Naive thymus-derived CD8-positive, alpha-beta T cell (primary cell): Measurements from ENCODE around the gene TRMT10C. TPM values are rescaled to one million over a fixed set of nuclear protein-coding genes. Genes with fewer than 3 reads are reported as not detected.
A peak's percentile ranks its signal among the peaks of the same experiment; 100 is the strongest.
"Not testable (repeated sequence)": the region's sequence is repeated elsewhere in the genome, so short reads cannot be mapped to it uniquely, and the experiment has no call there.

Source experiments
- ATAC-seq, 2 donors: fragments of 150-1000 bp; cut with Tn5 transposase in 1 of 2; sonication (Bioruptor Pico), chemical (Tn5 transposase) in 1 of 2; 1 replicate in 1 of 2; 2 replicates in 1 of 2; pipeline ENCODE4 v1.10.0; 2021; ENCODE audit warnings: mild to moderate bottlenecking in 2 of 2, moderate library complexity in 2 of 2
- POLR2A ChIA-PET: fragments of 350-600 bp; sonication (Branson Sonifier 250); formaldehyde crosslinking; loops from one replicate; lab custom pipeline; 2021; ENCODE audit warnings: antibody characterized with exemption; lab: Charles Lee
- DNase-seq, 10 donors: peaks; one replicate each; pipeline versions ENCODE4 v3.0.0 to v3.0.0-alpha.2; 2020 to 2022
- H3K27ac Mint-ChIP-seq, 10 donors: one replicate each; pipeline ENCODE4 v1.8.0; 2020 to 2022; ENCODE audit warnings: mild to moderate bottlenecking in 10 of 10, mixed read lengths in 10 of 10, moderate library complexity in 4 of 10, inconsistent platforms in 1 of 10
- H3K27me3 Mint-ChIP-seq, 5 donors: one replicate each; pipeline ENCODE4 v1.8.0; 2021 to 2022; ENCODE audit warnings: mixed read lengths in 5 of 5
- H3K36me3 Mint-ChIP-seq, 3 donors: one replicate each; pipeline ENCODE4 v1.8.0; 2020 to 2022; ENCODE audit warnings: mixed read lengths in 3 of 3, mild to moderate bottlenecking in 2 of 3, inconsistent platforms in 1 of 3
- H3K4me1 Mint-ChIP-seq, 4 donors: one replicate each; pipeline ENCODE4 v1.8.0; 2021 to 2022; ENCODE audit warnings: mixed read lengths in 4 of 4
- H3K4me3 Mint-ChIP-seq, 10 donors: one replicate each; pipeline ENCODE4 v1.8.0; 2020 to 2022; ENCODE audit warnings: mild to moderate bottlenecking in 10 of 10, mixed read lengths in 10 of 10, moderate library complexity in 6 of 10, inconsistent platforms in 1 of 10
- H3K9me3 Mint-ChIP-seq, 9 donors: one replicate each; pipeline ENCODE4 v1.8.0; 2020 to 2022; ENCODE audit warnings: mixed read lengths in 9 of 9, mild to moderate bottlenecking in 3 of 9, inconsistent platforms in 1 of 9, moderate library complexity in 1 of 9
- polyA plus RNA-seq, 3 donors: library from polyadenylated mRNA; unstranded; fragments of 300-500 nt; fragmentation: Illumina TruSeq; gene quantifications; one replicate each; pipeline ENCODE4 v1.2.3, GENCODE V29; 2021
- total RNA-seq, 8 experiments: library from RNA in 2 of 8; stranded (reverse) in 2 of 8; gene quantifications; one replicate each; pipeline ENCODE4 v1.2.3 and lab custom pipeline; 2021 to 2026

Gene TRMT10C
- total and polyA plus RNA-seq, 5 experiments from 2014 or later: 27.2 to 52.7 (median 34.1) TPM

GRCh38 chr3:101529816-101530685, 31.6 kb upstream of the TRMT10C start:
- DNase-seq (no peak), ATAC-seq (peak; percentile 54 to 69)
- Mint-ChIP-seq H3K4me3 (peak overlapping the region; percentile 5 to 64 (median 48)), H3K27me3 (no peaks in the 10 kb centered on the region), H3K9me3 (peaks cover 0 to 8% (median 3%) of the 10 kb centered on the region in 9 donors), H3K36me3 (peaks cover 0 to 3% (median 0%) of the 10 kb centered on the region in 3 donors), H3K27ac (peak overlapping the region; percentile 14 to 93 (median 84)), H3K4me1 (peaks cover 25 to 42% (median 34%) of the 10 kb centered on the region in 4 donors)
- POLR2A ChIA-PET: interaction anchor here (0.6 to 2.6 kb wide), 6 partner anchors 9 to 99 kb away, joined by 3 to 17 read pairs (median 10); partner anchors contain the start of genes PCNP and SENP7

- ATAC-seq: peak; percentile 68 to 83
- Mint-ChIP-seq H3K27ac (peak overlapping the region; percentile 14 to 93 (median 84)), H3K36me3 (no peaks in the 10 kb centered on the region), H3K27me3 (no peaks in the 10 kb centered on the region), H3K4me3 (peak overlapping the region; percentile 5 to 64 (median 48)), H3K9me3 (peaks cover 0 to 8% (median 0%) of the 10 kb centered on the region in 9 donors), H3K4me1 (peaks cover 25 to 42% (median 34%) of the 10 kb centered on the region in 4 donors)
- peak in 2 of 10 donors; percentile 31 to 40 for DNase-seq
- POLR2A ChIA-PET: interaction anchor here (0.6 to 2.6 kb wide), 7 partner anchors 9 to 100 kb away, joined by 3 to 17 read pairs (median 8); partner anchors contain the start of genes PCNP and SENP7
Observed at GRCh38 chr3:101530686-101531047, 31.0 kb upstream of the TRMT10C start.

- peaks cover 26 to 42% (median 34%) of the 10 kb centered on the region in 4 donors for H3K4me1 Mint-ChIP-seq
- no peaks in the 10 kb centered on the region for H3K27me3 Mint-ChIP-seq
- peak; percentile 39 to 76 for ATAC-seq
- POLR2A ChIA-PET: interaction anchor here (2.2 to 2.6 kb wide), 2 partner anchors 10 to 19 kb away, joined by 14 to 17 read pairs; partner anchors contain the start of gene SENP7
- peaks cover 0 to 8% (median 0%) of the 10 kb centered on the region in 9 donors for H3K9me3 Mint-ChIP-seq
- peak in 1 of 10 donors; percentile 23 for DNase-seq
- H3K27ac Mint-ChIP-seq: peak overlapping the region; percentile 14 to 93 (median 84)
- peak overlapping the region in 9 of 10 donors; percentile 1 to 64 (median 49) for H3K4me3 Mint-ChIP-seq
- H3K36me3 Mint-ChIP-seq: no peaks in the 10 kb centered on the region
Observed at GRCh38 chr3:101531473-101532086, 30.1 kb upstream of the TRMT10C start.

- POLR2A ChIA-PET: interaction anchor here (0.7 kb wide), 1 partner anchor 15 kb away, joined by 3 read pairs; no protein-coding TSS in a partner anchor
- peak overlapping the region in 4 of 10 donors; percentile 14 to 84 (median 48) for H3K27ac Mint-ChIP-seq
- ATAC-seq: no peak
- DNase-seq: no peak
- H3K4me3 Mint-ChIP-seq: no peak overlapping the region
- H3K9me3 Mint-ChIP-seq: peaks cover 0 to 8% (median 0%) of the 10 kb centered on the region in 9 donors
- H3K4me1 Mint-ChIP-seq: peaks cover 26 to 42% (median 35%) of the 10 kb centered on the region in 4 donors
- no peaks in the 10 kb centered on the region for H3K36me3 Mint-ChIP-seq
- no peaks in the 10 kb centered on the region for H3K27me3 Mint-ChIP-seq
Observed at GRCh38 chr3:101532783-101533602, 28.7 kb upstream of the TRMT10C start.

- H3K36me3 Mint-ChIP-seq: no peaks in the 10 kb centered on the region
- H3K27ac Mint-ChIP-seq: peak overlapping the region in 1 of 10 donors; percentile 19
- H3K27me3 Mint-ChIP-seq: no peaks in the 10 kb centered on the region
- POLR2A ChIA-PET: interaction anchor here (0.9 kb wide), 1 partner anchor 10 kb away, joined by 5 read pairs; no protein-coding TSS in a partner anchor
- ATAC-seq (no peak), DNase-seq (no peak)
- H3K4me3 Mint-ChIP-seq: no peak overlapping the region
- peaks cover 26 to 41% (median 35%) of the 10 kb centered on the region in 4 donors for H3K4me1 Mint-ChIP-seq
- H3K9me3 Mint-ChIP-seq: peaks cover 0 to 8% (median 0%) of the 10 kb centered on the region in 9 donors
Observed at GRCh38 chr3:101533603-101533968, 28.1 kb upstream of the TRMT10C start.

GRCh38 chr3:101535221-101535620, 26.4 kb upstream of the TRMT10C start:
- H3K4me3 Mint-ChIP-seq: no peak overlapping the region
- H3K27me3 Mint-ChIP-seq: no peaks in the 10 kb centered on the region
- peaks cover 0 to 12% (median 4%) of the 10 kb centered on the region in 9 donors for H3K9me3 Mint-ChIP-seq
- DNase-seq (no peak), ATAC-seq (no peak)
- POLR2A ChIA-PET: interaction anchor here (0.7 to 0.9 kb wide), 2 partner anchors 15 to 23 kb away, joined by 3 to 4 read pairs; no protein-coding TSS in a partner anchor
- H3K4me1 Mint-ChIP-seq: peaks cover 18 to 31% (median 24%) of the 10 kb centered on the region in 4 donors
- H3K36me3 Mint-ChIP-seq: no peaks in the 10 kb centered on the region
- H3K27ac Mint-ChIP-seq: no peak overlapping the region

- ATAC-seq (no peak), DNase-seq (no peak)
- peaks cover 0 to 12% (median 4%) of the 10 kb centered on the region in 9 donors for H3K9me3 Mint-ChIP-seq
- POLR2A ChIA-PET: no interaction called here
- no peak overlapping the region for H3K4me3 Mint-ChIP-seq
- peak overlapping the region in 2 of 10 donors; percentile 17 to 65 for H3K27ac Mint-ChIP-seq
- H3K27me3 Mint-ChIP-seq: no peaks in the 10 kb centered on the region
- no peaks in the 10 kb centered on the region for H3K36me3 Mint-ChIP-seq
- peaks cover 11 to 20% (median 14%) of the 10 kb centered on the region in 4 donors for H3K4me1 Mint-ChIP-seq
Observed at GRCh38 chr3:101536266-101536665, 25.4 kb upstream of the TRMT10C start.

- ATAC-seq, POLR2A ChIA-PET, H3K27me3 Mint-ChIP-seq, H3K27ac Mint-ChIP-seq, DNase-seq, H3K4me3 Mint-ChIP-seq, H3K36me3 Mint-ChIP-seq: not testable (repeated sequence)
- peaks cover 6 to 19% (median 9%) of the 10 kb centered on the region in 4 donors for H3K4me1 Mint-ChIP-seq
- peaks cover 0 to 12% (median 4%) of the 10 kb centered on the region in 9 donors for H3K9me3 Mint-ChIP-seq
Observed at GRCh38 chr3:101536955-101537354, 24.7 kb upstream of the TRMT10C start.

- peaks cover 10 to 32% (median 28%) of the 10 kb centered on the region in 4 donors for H3K4me1 Mint-ChIP-seq
- H3K27me3 Mint-ChIP-seq: no peaks in the 10 kb centered on the region
- POLR2A ChIA-PET: interaction anchor here (0.7 to 2.3 kb wide), 10 partner anchors 9 to 332 kb away, joined by 3 to 16 read pairs (median 5); partner anchors contain the start of genes PCNP and SENP7
- H3K36me3 Mint-ChIP-seq: no peaks in the 10 kb centered on the region
- ATAC-seq (peak; percentile 60 to 68), DNase-seq (peak in 2 of 10 donors; percentile 37 to 50)
- H3K4me3 Mint-ChIP-seq: peak overlapping the region in 9 of 10 donors; percentile 13 to 72 (median 63)
- peak overlapping the region; percentile 34 to 96 (median 88) for H3K27ac Mint-ChIP-seq
- H3K9me3 Mint-ChIP-seq: peaks cover 0 to 12% (median 4%) of the 10 kb centered on the region in 9 donors
Observed at GRCh38 chr3:101542957-101543356, 18.7 kb upstream of the TRMT10C start.

GRCh38 chr3:101544161-101544850, 17.4 kb upstream of the TRMT10C start:
- no peak for DNase-seq
- Mint-ChIP-seq H3K36me3 (no peaks in the 10 kb centered on the region), H3K27me3 (no peaks in the 10 kb centered on the region), H3K4me1 (peaks cover 14 to 33% (median 29%) of the 10 kb centered on the region in 4 donors), H3K4me3 (peak overlapping the region in 6 of 10 donors; percentile 20 to 37 (median 28)), H3K27ac (peak overlapping the region in 9 of 10 donors; percentile 63 to 90 (median 81)), H3K9me3 (peaks cover 0 to 7% (median 0%) of the 10 kb centered on the region in 9 donors)
- ATAC-seq: peak in 1 of 2 donors; percentile 44
- POLR2A ChIA-PET: interaction anchor here (1.4 to 2.3 kb wide), 4 partner anchors 23 to 31 kb away, joined by 8 to 16 read pairs (median 10); partner anchors contain the start of genes PCNP and SENP7
